Naive thymus-derived CD4-positive, alpha-beta T cell (primary cell): Measurements from ENCODE around the gene SLC25A38. TPM values are rescaled to one million over a fixed set of nuclear protein-coding genes. Genes with fewer than 3 reads are reported as not detected.
"Not testable (repeated sequence)": the region's sequence is repeated elsewhere in the genome, so short reads cannot be mapped to it uniquely, and the experiment has no call there.

Source experiments
- ATAC-seq: fragments of 150-1000 bp; cut with Tn5 transposase; 2 replicates; pipeline ENCODE4 v1.10.0; 2021; ENCODE audit warnings: mild to moderate bottlenecking, moderate library complexity
- CTCF ChIA-PET: fragments of 350-600 bp; sonication (Branson Sonifier 250); formaldehyde crosslinking; loops from one replicate; lab custom pipeline; 2021; ENCODE audit warnings: antibody characterized with exemption; lab: Charles Lee
- POLR2A ChIA-PET: fragments of 350-600 bp; sonication (Branson Sonifier 250); formaldehyde crosslinking; loops from one replicate; lab custom pipeline; 2021; ENCODE audit warnings: antibody characterized with exemption, inconsistent platforms; lab: Charles Lee
- DNase-seq, 9 donors: peaks; one replicate each; pipeline versions ENCODE4 v3.0.0 to v3.0.0-alpha.2; 2020 to 2022; ENCODE audit warnings: mixed read lengths in 1 of 9
- H3K27ac ChIP-seq: one replicate; pipeline ENCODE4 v1.7.0; 2013; ENCODE audit warnings: mild to moderate bottlenecking, low read depth, low read length, moderate library complexity
- H3K27me3 ChIP-seq, 2 donors: one replicate each; pipeline ENCODE4 v1.7.0; 2013; ENCODE audit warnings: low read length in 2 of 2, mild to moderate bottlenecking in 2 of 2, moderate library complexity in 2 of 2; ENCODE audit not compliant: control insufficient read depth in 2 of 2, insufficient read depth in 2 of 2
- H3K36me3 ChIP-seq, 3 experiments: 1 replicate in 2 of 3; 2 replicates in 1 of 3; pipeline ENCODE4 v1.7.0; 2013; ENCODE audit warnings: low read length in 3 of 3, mild to moderate bottlenecking in 3 of 3, moderate library complexity in 1 of 3; ENCODE audit not compliant: insufficient read depth in 3 of 3, control insufficient read depth in 2 of 3
- H3K4me1 ChIP-seq, 2 donors: one replicate each; pipeline ENCODE4 v1.7.0; 2013; ENCODE audit warnings: low read length in 2 of 2, mild to moderate bottlenecking in 2 of 2, moderate library complexity in 1 of 2; ENCODE audit not compliant: control insufficient read depth in 2 of 2, insufficient read depth in 2 of 2
- H3K4me3 ChIP-seq: 2 replicates; pipeline ENCODE4 v1.7.0; 2013; ENCODE audit warnings: mild to moderate bottlenecking, low read length
- H3K9me3 ChIP-seq, 3 experiments: 1 replicate in 2 of 3; 2 replicates in 1 of 3; pipeline ENCODE4 v1.7.0; 2013; ENCODE audit warnings: low read length in 3 of 3; ENCODE audit not compliant: control insufficient read depth in 2 of 3
- H3K27ac Mint-ChIP-seq, 9 donors: one replicate each; pipeline ENCODE4 v1.8.0; 2020 to 2022; ENCODE audit warnings: mixed read lengths in 9 of 9, mild to moderate bottlenecking in 8 of 9, moderate library complexity in 5 of 9, inconsistent platforms in 2 of 9
- H3K27me3 Mint-ChIP-seq, 5 donors: one replicate each; pipeline ENCODE4 v1.8.0; 2021 to 2022; ENCODE audit warnings: mixed read lengths in 5 of 5, mild to moderate bottlenecking in 1 of 5
- H3K36me3 Mint-ChIP-seq, 5 donors: one replicate each; pipeline ENCODE4 v1.8.0; 2020 to 2022; ENCODE audit warnings: mixed read lengths in 5 of 5, mild to moderate bottlenecking in 3 of 5, inconsistent platforms in 1 of 5
- H3K4me1 Mint-ChIP-seq, 7 donors: one replicate each; pipeline ENCODE4 v1.8.0; 2020 to 2022; ENCODE audit warnings: mixed read lengths in 7 of 7, mild to moderate bottlenecking in 3 of 7, inconsistent platforms in 1 of 7
- H3K4me3 Mint-ChIP-seq, 10 donors: one replicate each; pipeline ENCODE4 v1.8.0; 2020 to 2022; ENCODE audit warnings: mild to moderate bottlenecking in 10 of 10, mixed read lengths in 10 of 10, moderate library complexity in 6 of 10, inconsistent platforms in 2 of 10
- H3K9me3 Mint-ChIP-seq, 11 donors: one replicate each; pipeline ENCODE4 v1.8.0; 2020 to 2022; ENCODE audit warnings: mixed read lengths in 11 of 11, mild to moderate bottlenecking in 4 of 11, inconsistent platforms in 1 of 11, moderate library complexity in 1 of 11
- intact Hi-C, 2 donors: fragments of 100-400 bp; cut with micrococcal nuclease; formaldehyde crosslinking; loops; one replicate each; pipeline ENCODE4 v1.15.1; 2023
- polyA plus RNA-seq, 2 donors: library from polyadenylated mRNA; unstranded; fragments of 300-500 nt; fragmentation: Illumina TruSeq; gene quantifications; one replicate each; pipeline ENCODE4 v1.2.3, GENCODE V29; 2021
- total RNA-seq, 6 experiments: library from RNA in 5 of 6; stranded (reverse) in 5 of 6; gene quantifications; 1 replicate in 5 of 6; 2 replicates in 1 of 6; pipeline ENCODE4 v1.2.3 and lab custom pipeline; 2021 to 2026

SLC25A38 gene
- total and polyA plus RNA-seq, 7 experiments from 2014 or later, result 30.3 to 53.7 (median 46.8) TPM

DNA sequence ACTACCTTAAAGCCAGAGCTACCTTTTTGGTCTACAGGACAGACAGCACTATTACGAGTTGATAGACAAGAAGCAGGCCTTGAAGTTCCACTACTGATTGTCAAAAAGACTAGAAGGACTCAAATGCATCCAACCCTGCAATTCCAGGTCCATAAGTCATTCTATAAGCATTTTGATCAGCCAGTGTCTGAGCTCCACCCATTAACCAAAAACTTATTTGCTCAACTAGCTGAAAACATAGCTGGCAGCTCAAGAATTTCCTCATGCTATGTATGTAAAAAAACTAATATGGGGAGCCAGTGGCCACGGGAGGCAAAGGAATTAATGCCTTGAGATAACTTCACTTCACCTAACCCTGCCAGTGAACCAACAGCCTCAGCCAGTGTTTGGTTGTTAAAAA is 32.0 kb upstream of the SLC25A38 start:
- H3K36me3 ChIP-seq, H3K36me3 Mint-ChIP-seq, H3K27me3 Mint-ChIP-seq, H3K27me3 ChIP-seq, H3K9me3 ChIP-seq, DNase-seq, H3K9me3 Mint-ChIP-seq, H3K27ac ChIP-seq, intact Hi-C loops, H3K4me3 ChIP-seq, ATAC-seq: not testable (repeated sequence)
- peaks cover 14 to 57% (median 49%) of the 10 kb centered on the region in 7 donors for H3K4me1 Mint-ChIP-seq
- peaks cover 0 to 19% of the 10 kb centered on the region in 2 donors for H3K4me1 ChIP-seq
- ChIA-PET CTCF (interaction anchor here (0.7 kb wide), 1 partner anchor 1470 kb away, joined by 4 read pairs; no protein-coding TSS in a partner anchor), POLR2A (interaction anchor here (0.7 kb wide), 1 partner anchor 32 kb away, joined by 3 read pairs; no protein-coding TSS in a partner anchor)
- peak overlapping the region; percentile 39 to 81 (median 66) for H3K27ac Mint-ChIP-seq
- peak overlapping the region in 7 of 10 donors; percentile 10 to 47 (median 33) for H3K4me3 Mint-ChIP-seq

DNA sequence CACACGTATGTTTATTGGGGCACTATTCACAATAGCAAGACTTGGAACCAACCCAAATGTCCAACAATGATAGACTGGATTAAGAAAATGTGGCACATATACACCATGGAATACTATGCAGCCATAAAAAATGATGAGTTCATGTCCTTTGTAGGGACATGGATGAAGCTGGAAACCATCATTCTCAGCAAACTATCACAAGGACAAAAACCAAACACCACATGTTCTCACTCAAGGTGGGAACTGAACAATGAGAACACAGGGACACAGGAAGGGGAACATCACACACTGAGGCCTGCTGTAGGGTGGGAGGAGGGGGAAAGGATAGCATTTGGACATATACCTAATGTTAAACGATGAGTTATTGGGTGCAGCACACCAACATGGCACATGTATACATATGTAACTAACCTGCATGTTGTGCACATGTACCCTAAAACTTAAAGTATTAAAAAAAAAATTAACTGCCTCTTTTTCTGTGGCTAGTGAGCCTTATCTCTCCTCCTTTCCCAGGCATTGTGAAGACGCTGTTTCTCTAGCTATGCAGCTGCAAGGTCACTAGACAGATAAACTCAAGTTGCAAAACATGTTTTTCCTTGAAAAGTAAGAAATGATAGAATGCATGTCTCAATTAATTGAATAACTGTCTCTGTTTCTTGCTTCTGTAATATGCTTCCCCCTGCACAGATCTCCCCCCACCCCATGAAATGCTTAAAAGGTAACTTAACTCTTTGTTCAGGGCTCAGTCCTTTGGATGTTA is 29.8 kb upstream of the SLC25A38 start:
- POLR2A ChIA-PET, result interaction anchor here (0.6 to 1.0 kb wide), 2 partner anchors 7 to 104 kb away, joined by 3 read pairs; no protein-coding TSS in a partner anchor
- H3K4me3 ChIP-seq, H3K36me3 ChIP-seq, DNase-seq, H3K4me3 Mint-ChIP-seq, H3K27me3 ChIP-seq, intact Hi-C loops, H3K9me3 Mint-ChIP-seq, H3K9me3 ChIP-seq, ATAC-seq, H3K27me3 Mint-ChIP-seq, H3K27ac ChIP-seq, CTCF ChIA-PET: not testable (repeated sequence)
- peaks cover under 1 to 11% of the 10 kb centered on the region in 2 donors for H3K4me1 ChIP-seq
- peak overlapping the region in 1 of 9 donors; percentile 22 for H3K27ac Mint-ChIP-seq
- peaks cover 11 to 51% (median 43%) of the 10 kb centered on the region in 7 donors for H3K4me1 Mint-ChIP-seq
- H3K36me3 Mint-ChIP-seq, result peaks cover 0 to 16% (median 0%) of the 10 kb centered on the region in 5 donors

DNA sequence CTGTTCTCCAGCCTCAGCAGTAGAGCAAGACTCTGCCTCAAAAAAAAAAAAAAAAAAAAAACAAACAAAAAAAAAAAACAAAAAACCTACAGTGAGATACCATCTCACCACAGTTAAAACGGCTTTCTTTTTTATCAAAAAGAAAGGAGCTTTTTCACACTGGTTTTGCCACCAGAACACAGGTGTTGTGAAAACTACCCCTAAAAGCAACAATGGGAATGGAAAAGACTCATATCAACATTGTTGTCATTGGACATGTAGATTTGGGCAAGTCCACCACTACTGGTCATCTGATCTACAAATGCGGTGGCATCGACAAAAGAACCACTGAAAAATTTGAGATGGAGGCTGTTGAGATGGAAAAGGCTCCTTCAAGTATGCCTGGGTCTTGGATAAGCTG is 24.8 kb upstream of the SLC25A38 start:
- H3K36me3 ChIP-seq, result no peaks in the 10 kb centered on the region
- peaks cover 0 to 9% (median 0%) of the 10 kb centered on the region in 5 donors for H3K27me3 Mint-ChIP-seq
- peaks cover 0 to 32% (median 0%) of the 10 kb centered on the region in 5 donors for H3K36me3 Mint-ChIP-seq
- no peak for ATAC-seq
- intact Hi-C loops, result no loop called here
- ChIA-PET CTCF (no interaction called here), POLR2A (no interaction called here)
- no peak overlapping the region for H3K4me3 ChIP-seq
- peak in 3 of 9 donors; percentile 18 to 26 (median 21) for DNase-seq
- no peak overlapping the region for H3K27ac ChIP-seq
- H3K4me1 ChIP-seq, result peaks cover 18 to 28% of the 10 kb centered on the region in 2 donors
- no peaks in the 10 kb centered on the region for H3K9me3 ChIP-seq
- H3K4me3 Mint-ChIP-seq, result peak overlapping the region in 9 of 10 donors; percentile 1 to 61 (median 28)
- H3K4me1 Mint-ChIP-seq, result peaks cover 30 to 61% (median 52%) of the 10 kb centered on the region in 7 donors
- H3K27ac Mint-ChIP-seq, result peak overlapping the region in 3 of 9 donors; percentile 26 to 73 (median 64)
- no peaks in the 10 kb centered on the region for H3K27me3 ChIP-seq
- H3K9me3 Mint-ChIP-seq, result peaks cover 0 to 15% (median 0%) of the 10 kb centered on the region in 11 donors

DNA sequence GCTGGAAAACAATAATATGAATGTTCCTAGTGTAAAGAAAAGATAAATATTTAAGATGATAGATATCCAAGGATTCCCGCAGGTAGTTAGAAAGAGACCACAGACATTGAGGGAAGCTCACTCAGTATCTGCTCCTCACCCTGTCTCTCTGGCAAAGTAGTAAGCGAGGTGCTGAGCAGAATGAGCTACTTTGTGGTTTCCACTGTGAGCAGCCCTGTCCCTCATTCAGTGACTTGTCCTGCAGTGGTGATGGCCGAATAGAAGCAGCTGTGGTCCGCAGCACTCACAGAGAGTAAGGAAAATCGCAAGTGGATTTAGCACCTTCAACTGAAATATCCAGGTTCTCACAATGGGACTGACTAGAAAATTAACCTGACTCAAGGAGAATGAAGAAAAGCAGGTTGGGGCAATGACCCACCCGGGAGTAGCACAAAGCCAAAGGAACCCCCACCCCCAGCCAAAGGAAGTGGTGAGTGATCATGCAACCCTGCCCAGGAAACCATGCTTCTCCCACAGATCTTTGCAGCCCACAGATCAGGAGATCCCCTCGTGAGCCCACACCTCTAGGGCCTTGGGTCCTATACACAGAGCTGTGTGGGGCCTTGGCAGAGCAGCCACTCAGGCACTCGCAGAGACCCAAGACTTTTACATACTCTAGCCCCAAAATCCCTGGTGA is 21.8 kb upstream of the SLC25A38 start:
- POLR2A ChIA-PET, result interaction anchor here (1.0 kb wide), 1 partner anchor 17 kb away, joined by 3 read pairs; no protein-coding TSS in a partner anchor

DNA sequence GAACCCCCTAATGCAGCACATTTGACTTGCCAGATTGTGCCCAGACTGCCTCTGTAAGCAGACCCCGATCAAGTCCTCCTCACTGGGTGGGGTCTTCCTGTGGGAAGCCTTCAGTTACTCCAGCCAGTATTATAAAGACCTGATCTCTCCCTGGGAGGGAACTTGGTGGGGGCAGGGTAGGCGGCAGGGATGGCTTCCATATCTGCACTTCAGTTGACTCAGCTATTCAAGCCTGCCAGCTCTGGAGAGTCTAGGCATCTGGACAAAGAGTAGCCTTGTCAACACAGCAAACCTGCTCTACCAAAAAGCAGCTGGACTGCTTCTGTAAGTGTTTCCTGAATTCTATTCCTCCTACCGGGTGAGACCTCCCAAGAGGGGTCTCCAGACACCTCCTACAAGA is 21.0 kb upstream of the SLC25A38 start:
- H3K4me1 ChIP-seq, result peaks cover 18 to 28% of the 10 kb centered on the region in 2 donors
- H3K9me3 Mint-ChIP-seq, result peaks cover 0 to 20% (median 0%) of the 10 kb centered on the region in 11 donors
- POLR2A ChIA-PET, result interaction anchor here (0.6 kb wide), 1 partner anchor 176 kb away, joined by 6 read pairs; no protein-coding TSS in a partner anchor
- ATAC-seq, result no peak
- H3K9me3 ChIP-seq, result no peaks in the 10 kb centered on the region
- no peaks in the 10 kb centered on the region for H3K36me3 ChIP-seq
- peaks cover 0 to 10% (median 0%) of the 10 kb centered on the region in 5 donors for H3K27me3 Mint-ChIP-seq
- no peaks in the 10 kb centered on the region for H3K27me3 ChIP-seq
- H3K4me1 Mint-ChIP-seq, result peaks cover 24 to 58% (median 47%) of the 10 kb centered on the region in 7 donors
- CTCF ChIA-PET, result no interaction called here
- H3K27ac Mint-ChIP-seq, result peak overlapping the region in 3 of 9 donors; percentile 54 to 89 (median 82)
- H3K4me3 Mint-ChIP-seq, result peak overlapping the region in 6 of 10 donors; percentile 24 to 82 (median 68)
- H3K36me3 Mint-ChIP-seq, result peaks cover 0 to 46% (median 0%) of the 10 kb centered on the region in 5 donors
- no peak overlapping the region for H3K27ac ChIP-seq
- no peak for DNase-seq
- intact Hi-C loops, result loop anchor here in 1 of 2 donors (5.0 kb wide), 2 partner anchors 35 to 70 kb away; partner anchors contain the start of gene CCR8
- H3K4me3 ChIP-seq, result no peak overlapping the region

More for the DNA sequence above, 21.8 kb upstream of the SLC25A38 start:
- Mint-ChIP-seq H3K27me3 (peaks cover 0 to 10% (median 0%) of the 10 kb centered on the region in 5 donors), H3K9me3 (peaks cover 0 to 21% (median 0%) of the 10 kb centered on the region in 11 donors), H3K36me3 (peaks cover 0 to 46% (median 0%) of the 10 kb centered on the region in 5 donors), H3K4me3 (peak overlapping the region; percentile 25 to 82 (median 68)), H3K27ac (peak overlapping the region; percentile 13 to 89 (median 43)), H3K4me1 (peaks cover 24 to 61% (median 49%) of the 10 kb centered on the region in 7 donors)
- ATAC-seq (peak; percentile 93), DNase-seq (peak in 4 of 9 donors; percentile 25 to 70 (median 34))
- intact Hi-C loops, result loop anchor here in 1 of 2 donors (1.0 to 5.0 kb wide), 3 partner anchors 22 to 69 kb away; partner anchors contain the start of genes CCR8 and SLC25A38
- H3K27ac ChIP-seq, result no peak overlapping the region
- CTCF ChIA-PET, result interaction anchor here (0.9 to 1.0 kb wide), 2 partner anchors 17 to 74 kb away, joined by 3 read pairs; no protein-coding TSS in a partner anchor
- no peaks in the 10 kb centered on the region for H3K36me3 ChIP-seq
- H3K4me1 ChIP-seq, result peaks cover 18 to 28% of the 10 kb centered on the region in 2 donors
- H3K27me3 ChIP-seq, result no peaks in the 10 kb centered on the region
- no peak overlapping the region for H3K4me3 ChIP-seq
- no peaks in the 10 kb centered on the region for H3K9me3 ChIP-seq

DNA sequence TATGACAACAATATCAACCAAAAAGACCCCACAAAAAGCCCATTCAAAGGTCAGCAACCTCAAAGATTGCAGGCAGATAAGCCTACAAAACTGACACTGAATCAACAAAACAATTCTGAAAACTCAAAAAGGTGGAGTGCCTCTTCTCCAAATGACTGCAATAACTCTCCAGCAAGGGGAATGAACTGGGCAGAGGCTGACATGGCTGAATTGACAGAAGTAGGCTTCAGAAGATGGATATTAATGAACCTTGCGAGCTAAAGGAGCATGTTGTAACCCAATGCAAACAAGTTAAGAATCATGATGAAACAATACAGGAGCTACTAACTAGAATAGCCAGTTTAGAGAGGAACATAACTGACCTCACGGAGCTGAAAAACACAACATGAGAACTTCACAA is 20.4 kb upstream of the SLC25A38 start:
- H3K27me3 Mint-ChIP-seq, result peaks cover 0 to 12% (median 0%) of the 10 kb centered on the region in 5 donors
- peaks cover 22 to 51% (median 41%) of the 10 kb centered on the region in 7 donors for H3K4me1 Mint-ChIP-seq
- peak overlapping the region in 3 of 10 donors; percentile 24 to 82 (median 67) for H3K4me3 Mint-ChIP-seq
- Histone ChIP-seq H3K36me3 (no peaks in the 10 kb centered on the region), H3K9me3 (no peaks in the 10 kb centered on the region), H3K4me3 (no peak overlapping the region), H3K27ac (no peak overlapping the region), H3K4me1 (peaks cover 18 to 28% of the 10 kb centered on the region in 2 donors), H3K27me3 (no peaks in the 10 kb centered on the region)
- DNase-seq, result no peak
- H3K9me3 Mint-ChIP-seq, result peaks cover 0 to 17% (median 0%) of the 10 kb centered on the region in 11 donors
- H3K36me3 Mint-ChIP-seq, result peaks cover 0 to 45% (median 0%) of the 10 kb centered on the region in 5 donors
- peak overlapping the region in 4 of 9 donors; percentile 17 to 89 (median 58) for H3K27ac Mint-ChIP-seq
- ATAC-seq, result no peak
- intact Hi-C loops, result loop anchor here in 1 of 2 donors (5.0 kb wide), 2 partner anchors 36 to 71 kb away; partner anchors contain the start of gene CCR8
- CTCF ChIA-PET, result no interaction called here
- POLR2A ChIA-PET, result interaction anchor here (0.6 kb wide), 1 partner anchor 177 kb away, joined by 6 read pairs; no protein-coding TSS in a partner anchor
